RWPE2 (cell line): ENCODE data around the gene RMI2.
A peak's percentile ranks its signal among the peaks of the same experiment; 100 is the strongest.

ENCODE experiments used
- ATAC-seq: fragments of 200-7000 bp; cut with Tn5 transposase; 3 replicates; pipeline ENCODE4 v1.9.1; 2021; ENCODE audit warnings: low read depth
- DNase-seq: peaks from one replicate; pipeline ENCODE4 v3.0.0-alpha.2; 2020; ENCODE audit warnings: low spot score
- H3K27ac ChIP-seq: fragments of 450-650 bp; 2 replicates; pipeline ENCODE4 v1.5.1; 2017; ENCODE audit warnings: mild to moderate bottlenecking; ENCODE audit not compliant: poor library complexity, severe bottlenecking
- H3K27me3 ChIP-seq: fragments of 250-450 bp; sonication (Bioruptor Pico); 2 replicates; pipeline ENCODE4 v1.5.1; 2021; ENCODE audit warnings: mild to moderate bottlenecking, moderate library complexity; ENCODE audit not compliant: insufficient read depth, poor library complexity, severe bottlenecking
- H3K36me3 ChIP-seq: fragments of 250-450 bp; sonication (Bioruptor Pico); 2 replicates; pipeline ENCODE4 v1.5.1; 2020; ENCODE audit warnings: low read depth, mild to moderate bottlenecking, moderate library complexity
- H3K4me1 ChIP-seq: fragments of 250-450 bp; sonication (Bioruptor Pico); 2 replicates; pipeline ENCODE4 v1.5.1; 2021; ENCODE audit warnings: mild to moderate bottlenecking, moderate library complexity; ENCODE audit not compliant: insufficient read depth, poor library complexity, severe bottlenecking
- H3K4me3 ChIP-seq: fragments of 250-450 bp; sonication (Bioruptor Pico); 2 replicates; pipeline ENCODE4 v1.5.1; 2021; ENCODE audit warnings: mild to moderate bottlenecking, moderate library complexity; ENCODE audit not compliant: severe bottlenecking
- H3K9me3 ChIP-seq: fragments of 250-450 bp; sonication (Bioruptor Pico); 2 replicates; pipeline ENCODE4 v1.5.1; 2021; ENCODE audit warnings: mild to moderate bottlenecking, moderate library complexity; ENCODE audit not compliant: severe bottlenecking
- TF ChIP-seq, protein P1 (sequence below): fragments of 450-650 bp; IDR thresholded peaks from one replicate; pipeline ENCODE4 v1.5.1; 2017; ENCODE audit warnings: mild to moderate bottlenecking, moderate library complexity; ENCODE audit not compliant: poor library complexity, severe bottlenecking

The RMI2 gene

DNA sequence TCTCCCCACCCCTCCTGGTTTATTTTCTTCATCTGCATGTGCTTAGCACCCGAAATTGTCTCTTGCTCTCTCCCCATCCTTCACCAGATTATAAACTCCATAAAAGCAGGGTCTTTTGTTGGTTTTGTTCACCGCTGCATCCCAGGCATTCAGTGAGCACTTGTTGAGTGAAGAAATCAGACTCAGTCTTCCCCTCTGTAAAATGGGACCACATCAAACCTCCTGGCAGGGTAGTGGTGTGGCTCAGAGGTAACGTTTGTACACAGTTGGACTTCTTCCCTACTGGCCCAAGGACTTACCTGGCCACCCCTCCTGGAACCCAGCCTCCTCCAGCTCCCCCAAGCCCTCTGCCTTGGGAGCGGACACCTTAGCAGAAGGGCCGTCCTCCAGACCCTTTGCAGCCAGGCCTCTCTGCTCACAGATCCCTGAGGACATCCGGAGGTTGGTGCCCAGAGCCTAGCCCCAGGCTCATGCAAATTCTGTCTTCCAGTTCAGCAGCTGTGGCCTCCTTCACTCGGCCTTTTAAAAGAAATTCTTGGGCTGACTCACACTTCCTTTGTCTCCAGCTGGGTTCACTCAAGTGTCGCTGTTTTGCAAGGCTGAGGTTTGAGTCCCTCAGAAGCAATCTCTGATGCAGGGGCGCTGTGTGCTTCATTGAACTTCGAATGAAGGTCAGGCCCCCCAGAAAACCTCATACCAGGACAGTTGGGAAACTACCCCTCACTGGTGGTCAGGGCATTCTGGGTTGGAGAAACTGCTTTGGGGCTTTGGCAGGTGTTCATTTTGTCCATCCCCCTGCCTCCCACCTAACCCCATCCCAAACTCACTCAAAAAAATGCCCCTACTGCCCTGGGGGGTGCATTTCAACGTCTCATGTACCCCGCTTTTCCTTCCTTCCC is 16.8 kb upstream of the RMI2 start:
- ATAC-seq, result peak; percentile 94
- H3K27me3 ChIP-seq, result no peaks in the 10 kb centered on the region
- TF ChIP-seq, protein P1, sequence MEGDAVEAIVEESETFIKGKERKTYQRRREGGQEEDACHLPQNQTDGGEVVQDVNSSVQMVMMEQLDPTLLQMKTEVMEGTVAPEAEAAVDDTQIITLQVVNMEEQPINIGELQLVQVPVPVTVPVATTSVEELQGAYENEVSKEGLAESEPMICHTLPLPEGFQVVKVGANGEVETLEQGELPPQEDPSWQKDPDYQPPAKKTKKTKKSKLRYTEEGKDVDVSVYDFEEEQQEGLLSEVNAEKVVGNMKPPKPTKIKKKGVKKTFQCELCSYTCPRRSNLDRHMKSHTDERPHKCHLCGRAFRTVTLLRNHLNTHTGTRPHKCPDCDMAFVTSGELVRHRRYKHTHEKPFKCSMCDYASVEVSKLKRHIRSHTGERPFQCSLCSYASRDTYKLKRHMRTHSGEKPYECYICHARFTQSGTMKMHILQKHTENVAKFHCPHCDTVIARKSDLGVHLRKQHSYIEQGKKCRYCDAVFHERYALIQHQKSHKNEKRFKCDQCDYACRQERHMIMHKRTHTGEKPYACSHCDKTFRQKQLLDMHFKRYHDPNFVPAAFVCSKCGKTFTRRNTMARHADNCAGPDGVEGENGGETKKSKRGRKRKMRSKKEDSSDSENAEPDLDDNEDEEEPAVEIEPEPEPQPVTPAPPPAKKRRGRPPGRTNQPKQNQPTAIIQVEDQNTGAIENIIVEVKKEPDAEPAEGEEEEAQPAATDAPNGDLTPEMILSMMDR, result no peak
- H3K36me3 ChIP-seq, result no peaks in the 10 kb centered on the region
- H3K9me3 ChIP-seq, result no peaks in the 10 kb centered on the region
- no peak for DNase-seq
- peak overlapping the region; percentile 39 for H3K27ac ChIP-seq
- H3K4me3 ChIP-seq, result no peak overlapping the region
- H3K4me1 ChIP-seq, result peaks cover 12% of the 10 kb centered on the region

DNA sequence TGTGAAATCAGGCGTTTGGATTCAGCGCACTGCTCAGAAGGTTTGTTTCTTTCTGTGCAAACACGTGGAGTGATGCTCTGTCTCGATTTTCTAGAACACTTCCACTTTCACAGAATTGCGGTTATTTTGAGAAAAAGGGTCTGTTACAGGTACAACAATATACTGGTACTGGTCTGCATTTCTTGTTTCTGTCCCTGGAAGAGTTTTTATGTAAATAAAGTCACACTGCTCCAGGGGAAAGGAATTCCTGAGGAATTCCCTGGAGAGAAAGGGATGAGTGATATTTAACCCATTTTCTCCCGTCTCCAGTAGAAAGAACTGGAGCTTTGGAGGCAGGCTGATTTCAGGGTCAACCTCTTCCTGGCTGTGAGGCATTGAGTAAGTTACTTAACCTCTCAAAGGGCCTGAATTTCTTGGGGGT is 16.2 kb upstream of the RMI2 start:
- DNase-seq (no peak), ATAC-seq (no peak)
- Histone ChIP-seq H3K4me1 (peaks cover 12% of the 10 kb centered on the region), H3K36me3 (no peaks in the 10 kb centered on the region), H3K4me3 (no peak overlapping the region), H3K9me3 (no peaks in the 10 kb centered on the region), H3K27me3 (no peaks in the 10 kb centered on the region), H3K27ac (peak overlapping the region; percentile 39)
- TF ChIP-seq, protein P1, result no peak

DNA sequence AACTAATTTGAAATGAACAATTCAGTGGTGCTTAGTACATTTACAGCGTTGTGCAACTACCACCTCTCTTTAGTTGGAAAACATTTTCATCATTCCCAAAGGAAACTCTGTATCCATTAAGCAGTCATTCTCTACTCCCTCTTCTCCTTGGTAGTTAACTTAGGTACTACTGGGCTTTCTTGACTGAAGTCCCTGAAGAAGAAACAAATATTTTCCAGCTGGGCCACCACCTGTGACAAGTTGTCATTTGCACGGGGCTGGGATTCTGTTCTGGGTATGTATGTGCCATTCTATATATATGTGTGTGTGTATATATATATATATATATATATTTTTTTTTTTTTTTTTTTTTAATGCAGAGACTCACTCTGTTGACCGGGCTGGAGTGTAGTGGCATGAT is 15.4 kb upstream of the RMI2 start:
- peaks cover 12% of the 10 kb centered on the region for H3K4me1 ChIP-seq

DNA sequence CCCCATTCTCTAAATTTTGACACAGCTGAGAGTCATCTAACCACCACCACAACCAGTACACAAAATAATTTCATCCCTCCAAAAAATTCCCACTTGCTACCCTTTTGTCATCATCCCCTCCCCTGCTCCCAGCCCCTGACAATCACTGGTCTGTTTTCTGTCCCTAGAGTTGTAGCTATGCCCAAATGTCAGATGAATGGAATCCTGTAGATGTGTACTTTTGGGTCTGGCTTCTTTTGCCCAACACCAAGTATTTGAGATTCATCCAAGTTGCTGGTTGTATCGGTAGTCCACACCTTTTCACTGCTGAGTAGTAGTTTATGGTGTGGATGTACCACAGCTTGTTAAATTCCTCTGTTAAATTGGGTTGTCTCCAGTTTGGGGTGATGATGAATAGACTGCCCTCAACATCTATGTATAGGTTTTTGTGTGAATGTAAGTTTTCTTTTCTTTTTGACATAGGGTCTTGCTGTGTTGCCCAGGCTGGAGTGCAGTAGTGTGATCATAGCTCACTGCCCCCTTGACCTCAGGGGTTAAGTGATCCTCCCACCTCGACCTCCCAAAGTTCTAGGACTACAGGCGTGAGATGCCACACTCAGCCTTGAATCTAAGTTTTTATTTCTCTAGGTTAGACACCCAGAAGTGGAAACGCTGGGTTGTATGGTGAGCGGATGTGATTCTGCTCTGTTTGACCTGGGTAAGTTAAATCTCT is 14.6 kb upstream of the RMI2 start:
- TF ChIP-seq, protein P1, result no peak
- Histone ChIP-seq H3K9me3 (no peaks in the 10 kb centered on the region), H3K27me3 (no peaks in the 10 kb centered on the region), H3K36me3 (no peaks in the 10 kb centered on the region), H3K4me3 (no peak overlapping the region), H3K27ac (no peak overlapping the region), H3K4me1 (peaks cover 12% of the 10 kb centered on the region)
- no peak for DNase-seq
- no peak for ATAC-seq

More for the DNA sequence above, 15.4 kb upstream of the RMI2 start:
- H3K27me3 ChIP-seq, result no peaks in the 10 kb centered on the region
- H3K4me3 ChIP-seq, result no peak overlapping the region
- no peak overlapping the region for H3K27ac ChIP-seq
- ATAC-seq, result no peak
- H3K9me3 ChIP-seq, result no peaks in the 10 kb centered on the region
- H3K36me3 ChIP-seq, result no peaks in the 10 kb centered on the region
- TF ChIP-seq, protein P1, result no peak
- no peak for DNase-seq

DNA sequence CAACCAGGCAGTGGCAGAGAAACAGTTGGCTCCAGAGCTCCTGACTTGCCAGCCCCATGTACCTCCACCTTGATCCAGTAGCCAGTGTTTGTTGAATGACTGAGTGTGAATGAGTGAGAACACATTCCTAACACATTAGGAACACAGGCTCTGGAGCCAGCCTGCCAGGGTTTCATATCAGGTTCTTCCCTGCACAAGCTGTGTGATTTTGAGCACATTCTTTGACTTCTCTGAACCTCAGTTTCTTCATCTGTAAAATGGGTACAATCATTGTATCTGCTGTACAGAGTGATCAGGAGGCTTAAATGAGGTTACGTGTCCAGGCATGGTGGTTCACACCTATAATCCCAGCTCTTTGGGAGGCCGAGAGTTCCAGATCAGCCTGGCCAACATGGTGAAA is 13.3 kb upstream of the RMI2 start:
- Histone ChIP-seq H3K36me3 (no peaks in the 10 kb centered on the region), H3K9me3 (no peaks in the 10 kb centered on the region), H3K4me3 (no peak overlapping the region), H3K27me3 (no peaks in the 10 kb centered on the region), H3K4me1 (peaks cover 12% of the 10 kb centered on the region), H3K27ac (no peak overlapping the region)
- ATAC-seq (no peak), DNase-seq (no peak)
- TF ChIP-seq, protein P1, result no peak
